GM12892 (cell line): ENCODE data around the gene HOMEZ.
"Not testable (repeated sequence)": the region's sequence is repeated elsewhere in the genome, so short reads cannot be mapped to it uniquely, and the experiment has no call there.

ENCODE experiments used
- DNase-seq: peaks from one replicate; pipeline ENCODE4 v3.0.0; 2011; ENCODE audit not compliant: insufficient read length
- FAIRE-seq: peaks from 2 replicates; lab custom pipeline; 2011; peaks lifted over from hg19 to GRCh38; lab: Jason Lieb, UNC
- POLR2A ChIP-seq: IDR thresholded peaks from 2 replicates; pipeline ENCODE4 v1.6.1; 2011; ENCODE audit warnings: low read depth, low read length, control low read depth
- POLR2AphosphoS5 ChIP-seq: IDR thresholded peaks from 2 replicates; pipeline ENCODE4 v1.6.1; 2011; ENCODE audit warnings: low read depth, low read length, control low read depth
- TAF1 ChIP-seq: IDR thresholded peaks from 2 replicates; pipeline ENCODE4 v1.6.1; 2011; ENCODE audit warnings: low read depth, mild to moderate bottlenecking, control low read depth, low read length, borderline replicate concordance

The HOMEZ gene

DNA sequence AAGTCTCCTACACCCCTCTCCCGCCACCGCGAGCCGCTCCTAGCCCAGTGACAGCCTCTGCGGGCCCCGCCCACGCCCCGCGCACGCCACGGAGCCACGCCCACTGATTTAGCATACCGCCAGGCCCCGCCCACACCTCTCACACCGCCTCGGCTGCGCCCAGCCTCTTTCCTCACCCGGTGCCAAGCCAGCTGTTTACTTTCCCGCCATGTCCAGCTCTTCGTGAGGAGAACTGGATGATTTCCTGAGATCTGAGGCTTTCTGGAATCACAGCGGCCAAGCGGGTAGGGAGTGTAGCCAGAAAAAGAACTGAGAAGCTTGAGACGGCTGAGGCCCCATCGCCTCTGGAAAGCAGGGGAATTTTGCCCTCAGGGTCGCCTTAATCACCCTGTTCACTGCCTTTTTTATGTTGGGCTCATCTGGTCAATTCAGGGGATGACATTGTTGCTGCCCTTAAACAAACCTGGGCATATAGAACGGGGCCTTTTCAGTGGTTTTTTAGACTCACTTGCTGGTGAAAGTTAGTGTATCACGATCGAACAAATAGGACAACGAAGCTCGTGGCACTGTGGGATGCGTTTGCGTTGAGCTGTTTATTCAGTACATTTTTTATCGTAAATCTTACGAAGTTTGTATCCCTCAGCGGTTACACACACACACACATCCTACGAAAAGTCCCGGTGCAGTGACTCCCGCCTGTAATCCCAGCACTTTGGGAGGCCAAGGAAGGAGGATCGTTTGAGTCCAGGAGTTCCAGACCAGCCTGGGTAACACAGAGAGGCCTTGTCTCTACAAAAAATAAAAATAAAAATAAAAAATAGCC is 47.9 kb downstream of the HOMEZ start, which contains the start of gene RNF212B:
TSS of gene RNF212B (plus strand) at position 165 of the 823 bp plus-strand sequence. CDS start 2,410 bp downstream, outside the sequence.
- FAIRE-seq (peak; percentile 72), DNase-seq (peak; percentile 65)
- TF ChIP-seq TAF1, result no peak
- no peak for TF ChIP-seq POLR2A
- TF ChIP-seq POLR2AphosphoS5, result no peak

DNA sequence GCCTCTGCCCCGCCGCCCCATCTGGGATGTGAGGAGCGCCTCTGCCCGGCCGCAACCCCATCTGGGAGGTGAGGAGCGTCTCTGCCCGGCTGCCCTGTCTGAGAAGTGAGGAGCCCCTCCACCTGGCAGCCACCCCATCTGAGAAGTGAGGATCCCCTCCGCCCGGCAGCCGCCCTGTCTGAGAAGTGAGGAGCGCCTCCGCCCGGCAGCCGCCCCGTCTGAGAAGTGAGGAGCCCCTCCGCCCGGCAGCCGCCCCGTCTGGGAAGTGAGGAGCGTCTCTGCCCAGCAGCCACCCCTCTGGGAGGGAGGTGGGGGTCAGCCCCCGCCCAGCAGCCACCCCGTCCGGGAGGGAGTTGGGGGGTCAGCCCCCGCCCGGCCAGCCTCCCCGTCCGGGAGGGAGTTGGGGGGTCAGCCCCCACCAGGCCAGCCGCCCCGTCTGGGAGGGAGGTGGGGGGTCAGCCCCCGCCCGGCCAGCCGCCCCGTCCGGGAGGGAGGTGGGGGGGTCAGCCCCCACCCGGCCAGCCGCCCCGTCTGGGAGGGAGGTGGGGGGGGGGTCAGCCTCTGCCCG is 53.6 kb downstream of the HOMEZ start:
- DNase-seq, FAIRE-seq: not testable (repeated sequence)

DNA sequence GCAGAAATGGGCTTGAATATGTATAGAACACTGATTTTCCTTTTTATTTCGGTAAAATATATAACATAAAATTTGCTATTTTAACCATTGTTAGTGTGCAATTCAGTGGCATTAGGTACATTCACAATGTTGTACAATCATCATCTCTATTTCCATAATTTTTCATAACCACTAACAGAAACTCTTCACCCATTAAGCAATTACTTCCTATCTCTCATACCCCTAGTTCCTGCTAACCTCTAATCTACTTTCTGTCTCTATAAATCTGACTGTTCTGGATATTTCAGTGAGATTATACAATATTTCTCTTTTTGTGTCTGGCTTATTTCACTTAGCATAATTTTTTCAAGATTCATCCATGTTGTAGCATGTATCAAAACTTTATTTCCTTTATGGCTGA is 57.1 kb downstream of the HOMEZ start:
- DNase-seq, result no peak
- FAIRE-seq, result no peak
- no peak for TF ChIP-seq POLR2A
- no peak for TF ChIP-seq POLR2AphosphoS5
- no peak for TF ChIP-seq TAF1

GRCh38 chr14:23227566-23227965 is 58.4 kb downstream of the HOMEZ start:
- DNase-seq (no peak), FAIRE-seq (no peak)
- TF ChIP-seq TAF1 (no peak), POLR2AphosphoS5 (no peak), POLR2A (no peak)

GRCh38 chr14:23224958-23225357 is 61.0 kb downstream of the HOMEZ start:
- FAIRE-seq, DNase-seq: not testable (repeated sequence)
